ENCODE results near the gene LHPP.
"Not testable (repeated sequence)": the region's sequence is repeated elsewhere in the genome, so short reads cannot be mapped to it uniquely, and the experiment has no call there.

The LHPP gene

GRCh38 chr10:124605001-124605370, 143.4 kb downstream of the LHPP start:
- FAIRE-seq (no peak), DNase-seq (ENCODE audit: low spot score) (no peak)

- FAIRE-seq (no peak), DNase-seq (ENCODE audit: low spot score) (no peak)
These were observed 143.8 kb downstream of the LHPP start for GRCh38 chr10:124605481-124605855.

- DNase-seq (ENCODE audit: low spot score) = no peak
- no peak for FAIRE-seq
These were observed 144.5 kb downstream of the LHPP start for GRCh38 chr10:124605856-124606812.

- no peak for DNase-seq (ENCODE audit: low spot score)
- FAIRE-seq = no peak
These were observed 145.2 kb downstream of the LHPP start for GRCh38 chr10:124606822-124607221.

GRCh38 chr10:124607693-124608092, 146.1 kb downstream of the LHPP start:
- DNase-seq (ENCODE audit: low spot score) (no peak), FAIRE-seq (no peak)

GRCh38 chr10:124608093-124608721, 146.6 kb downstream of the LHPP start:
- FAIRE-seq (no peak), DNase-seq (ENCODE audit: low spot score) (no peak)

GRCh38 chr10:124609698-124610097, 148.1 kb downstream of the LHPP start:
- FAIRE-seq (no peak), DNase-seq (ENCODE audit: low spot score) (no peak)

- DNase-seq (ENCODE audit: low spot score); FAIRE-seq: not testable (repeated sequence)
These were observed 148.6 kb downstream of the LHPP start for GRCh38 chr10:124610186-124610585.

- not testable (repeated sequence) for DNase-seq (ENCODE audit: low spot score); FAIRE-seq
These were observed 149.2 kb downstream of the LHPP start for GRCh38 chr10:124610851-124611250.

GRCh38 chr10:124611738-124612137, 150.1 kb downstream of the LHPP start:
- DNase-seq (ENCODE audit: low spot score) = no peak
- FAIRE-seq = no peak

- no peak for FAIRE-seq
- DNase-seq (ENCODE audit: low spot score) = no peak
These were observed 151.2 kb downstream of the LHPP start for GRCh38 chr10:124612611-124613498.

- DNase-seq (ENCODE audit: low spot score) (no peak), FAIRE-seq (no peak)
These were observed 152.5 kb downstream of the LHPP start for GRCh38 chr10:124614003-124614659.

- FAIRE-seq (peak; percentile 83), DNase-seq (ENCODE audit: low spot score) (no peak)
These were observed 153.6 kb downstream of the LHPP start for GRCh38 chr10:124615259-124615658.

- no peak for FAIRE-seq
- no peak for DNase-seq (ENCODE audit: low spot score)
These were observed 154.6 kb downstream of the LHPP start for GRCh38 chr10:124616040-124616835.

GRCh38 chr10:124616836-124617130, 155.2 kb downstream of the LHPP start:
- no peak for DNase-seq (ENCODE audit: low spot score)
- FAIRE-seq = no peak

- DNase-seq (ENCODE audit: low spot score) = no peak
- no peak for FAIRE-seq
These were observed 156.9 kb downstream of the LHPP start for GRCh38 chr10:124618470-124619073.

GRCh38 chr10:124619195-124619594, 157.6 kb downstream of the LHPP start:
- DNase-seq (ENCODE audit: low spot score) = no peak

GRCh38 chr10:124619802-124620490, 158.3 kb downstream of the LHPP start:
- DNase-seq (ENCODE audit: low spot score) = no peak
- no peak for FAIRE-seq

More at GRCh38 chr10:124619195-124619594, 157.6 kb downstream of the LHPP start:
- no peak for FAIRE-seq

- FAIRE-seq = no peak
- DNase-seq (ENCODE audit: low spot score) = no peak
These were observed 160.0 kb downstream of the LHPP start for GRCh38 chr10:124621637-124622036.

All from urothelium cell line (cell line).